DMS 273 treated with DMSO at 0.1 percent for 48 hours (cell line): ENCODE data around the gene BMPR1B.

ENCODE experiments used
- DNase-seq: peaks from one replicate; lab custom pipeline; 2025; lab: John Stamatoyannopoulos, UW

The BMPR1B gene

DNA sequence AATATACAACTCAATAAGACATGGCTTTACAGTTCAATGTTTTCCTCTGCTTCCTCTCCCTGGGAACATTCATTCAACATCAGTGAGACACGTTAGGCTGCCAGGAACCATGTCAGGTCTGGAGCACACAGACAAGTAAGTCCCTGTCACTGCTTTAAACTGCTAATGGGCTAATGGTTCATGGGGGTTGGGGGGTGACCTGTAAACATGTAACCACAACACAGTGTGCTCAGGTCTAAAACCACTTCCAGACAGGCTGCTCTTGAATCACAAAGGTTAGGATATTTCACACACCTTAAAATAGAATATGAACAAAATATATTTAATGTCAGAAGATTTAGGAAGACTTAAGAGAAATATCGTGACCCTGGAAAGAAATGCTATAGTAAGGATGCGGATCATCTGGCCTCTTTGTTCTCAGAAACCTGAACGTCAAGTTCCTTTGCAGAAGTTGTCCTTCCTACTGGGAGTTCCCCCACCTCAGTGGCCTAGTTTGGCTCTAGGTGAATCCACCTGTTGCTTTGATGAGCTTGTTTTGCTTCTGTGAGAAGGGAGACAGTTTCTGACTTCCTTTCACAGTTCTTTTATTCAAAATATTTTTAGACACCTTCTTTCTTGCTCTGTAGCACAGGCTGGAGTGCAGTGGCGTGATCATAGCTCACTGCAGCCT lies 431.1 kb downstream of the BMPR1B start:
- DNase-seq: no peak

DNA sequence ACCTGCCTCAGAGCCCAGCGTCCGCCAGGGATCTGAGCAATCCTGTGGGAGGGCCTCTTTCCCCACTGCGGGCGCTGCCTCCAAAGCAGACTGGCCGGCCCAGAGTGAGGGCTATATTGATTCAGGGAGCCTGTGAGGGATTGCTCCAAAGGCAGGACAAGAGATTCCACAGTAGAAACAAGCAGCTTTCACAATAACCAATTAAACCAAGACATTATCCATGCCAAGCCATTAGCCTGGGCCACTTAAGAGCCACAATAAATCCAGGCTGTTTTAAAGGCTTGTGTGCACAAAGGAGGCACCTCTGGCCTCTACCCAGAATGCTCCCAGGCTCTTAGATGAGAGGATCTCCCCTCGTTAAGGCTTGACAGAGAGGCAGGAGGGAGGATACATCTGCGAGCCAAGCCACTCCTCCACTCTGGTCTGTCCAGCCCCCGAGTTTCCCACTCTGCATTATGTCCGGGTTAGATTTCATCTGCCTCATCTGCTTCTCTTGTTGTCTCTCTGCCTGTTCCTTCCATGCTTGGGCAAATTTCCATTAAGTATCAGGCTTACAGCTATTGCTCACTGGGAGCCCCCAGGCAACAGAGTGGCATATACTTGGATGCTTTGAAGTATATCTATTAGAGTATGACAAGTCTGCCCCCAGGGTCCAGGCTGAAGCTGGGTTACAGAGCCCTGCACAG lies 433.1 kb downstream of the BMPR1B start:
- DNase-seq: no peak

DNA sequence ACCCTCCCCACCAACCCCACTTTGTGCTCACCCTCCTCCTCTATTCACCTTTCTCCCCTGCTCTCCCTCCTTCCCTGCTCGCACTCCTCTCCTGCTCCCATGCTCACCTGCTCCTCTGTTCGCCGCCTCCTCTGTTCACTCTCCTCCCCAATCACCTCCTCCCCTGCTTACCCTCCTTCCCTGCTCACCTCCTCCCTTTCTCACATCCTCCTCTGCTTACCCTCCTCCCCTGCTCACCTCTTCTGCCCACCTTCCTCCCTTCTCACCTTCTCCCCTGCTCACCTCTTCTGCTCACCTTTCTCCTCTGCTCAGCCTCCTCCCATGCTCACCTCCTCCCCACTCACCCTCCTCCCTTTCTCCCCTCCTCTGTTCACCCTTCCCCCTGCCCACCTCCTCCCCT lies 433.8 kb downstream of the BMPR1B start:
- no peak for DNase-seq

DNA sequence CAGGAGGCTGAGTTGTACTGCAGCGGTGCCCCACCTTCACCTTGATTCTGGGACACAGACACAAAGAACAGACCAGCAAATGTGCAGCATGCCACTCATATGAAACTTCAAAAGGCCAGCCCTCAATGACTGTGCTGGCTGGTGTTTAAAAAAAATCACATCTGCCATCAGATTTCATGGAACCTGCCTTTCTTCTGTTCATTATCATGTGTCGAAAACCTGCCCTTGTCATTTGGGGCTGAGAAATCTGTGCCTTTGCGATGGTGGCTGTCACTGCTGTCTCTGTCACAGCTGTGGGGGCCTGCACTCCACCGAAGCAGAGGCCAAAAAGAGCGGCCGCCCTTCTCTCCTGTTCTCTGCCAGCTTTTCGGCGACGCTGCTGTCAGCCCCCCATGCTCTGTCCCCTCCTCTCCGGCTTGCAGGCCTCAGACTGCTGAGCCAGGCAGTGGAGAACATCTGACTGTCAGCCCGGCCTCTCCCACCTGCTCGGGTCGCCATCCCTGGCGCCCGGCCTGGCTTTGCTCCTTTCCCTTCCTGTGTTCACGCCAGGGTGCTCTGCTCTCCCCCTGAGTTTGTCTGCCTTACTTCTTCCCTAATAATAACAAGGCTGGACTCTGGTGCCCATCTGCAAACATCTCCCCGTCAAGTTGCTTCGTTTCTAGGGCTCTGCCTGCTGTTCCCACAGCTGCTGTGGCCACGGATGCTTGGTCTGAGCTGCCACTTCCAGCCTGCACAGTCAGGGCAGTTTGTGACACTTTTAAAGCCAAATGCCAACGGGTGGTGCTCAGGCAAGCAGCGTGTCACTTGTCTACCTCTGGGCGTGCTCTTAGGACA lies 435.9 kb downstream of the BMPR1B start:
- no peak for DNase-seq

DNA sequence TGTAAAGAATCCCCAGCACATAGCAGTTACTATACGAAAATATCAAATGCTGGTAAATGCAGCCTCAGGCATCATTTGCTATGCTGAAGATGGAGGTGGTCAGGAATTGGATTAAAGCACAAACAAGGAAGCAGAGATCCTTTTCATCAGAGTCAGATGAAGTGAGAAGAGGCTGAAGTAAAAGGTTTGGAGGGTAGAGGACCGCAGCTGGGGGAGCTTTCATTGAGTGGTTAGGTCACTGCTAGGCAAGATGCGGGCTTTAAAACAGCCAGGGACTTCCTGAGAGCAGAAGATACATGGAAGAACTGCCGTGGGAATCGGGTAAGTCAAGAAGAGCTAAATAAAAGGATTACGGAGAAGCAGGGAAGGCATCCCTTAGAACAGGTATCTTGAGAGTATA lies 439.6 kb downstream of the BMPR1B start:
- DNase-seq: no peak

DNA sequence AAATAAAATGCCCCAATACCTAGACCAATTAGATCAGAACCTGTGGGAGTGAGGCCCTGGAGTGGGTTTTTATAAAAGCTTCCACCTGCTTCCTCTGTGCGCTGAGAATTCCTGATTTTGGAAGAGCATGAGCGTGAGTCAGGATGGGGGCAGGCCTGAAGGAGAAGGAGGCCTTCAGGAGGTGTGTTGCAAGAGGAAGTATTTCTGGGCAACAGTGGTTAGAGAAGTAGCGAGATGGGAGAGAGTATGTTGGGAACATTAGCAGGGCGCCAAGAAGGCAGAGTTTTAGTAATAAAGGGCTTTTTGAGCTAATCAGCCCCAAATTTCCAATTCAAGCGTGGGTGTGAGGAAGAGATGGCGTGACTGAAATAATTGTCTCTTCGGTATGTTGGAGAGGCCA lies 441.2 kb downstream of the BMPR1B start:
- DNase-seq: no peak

DNA sequence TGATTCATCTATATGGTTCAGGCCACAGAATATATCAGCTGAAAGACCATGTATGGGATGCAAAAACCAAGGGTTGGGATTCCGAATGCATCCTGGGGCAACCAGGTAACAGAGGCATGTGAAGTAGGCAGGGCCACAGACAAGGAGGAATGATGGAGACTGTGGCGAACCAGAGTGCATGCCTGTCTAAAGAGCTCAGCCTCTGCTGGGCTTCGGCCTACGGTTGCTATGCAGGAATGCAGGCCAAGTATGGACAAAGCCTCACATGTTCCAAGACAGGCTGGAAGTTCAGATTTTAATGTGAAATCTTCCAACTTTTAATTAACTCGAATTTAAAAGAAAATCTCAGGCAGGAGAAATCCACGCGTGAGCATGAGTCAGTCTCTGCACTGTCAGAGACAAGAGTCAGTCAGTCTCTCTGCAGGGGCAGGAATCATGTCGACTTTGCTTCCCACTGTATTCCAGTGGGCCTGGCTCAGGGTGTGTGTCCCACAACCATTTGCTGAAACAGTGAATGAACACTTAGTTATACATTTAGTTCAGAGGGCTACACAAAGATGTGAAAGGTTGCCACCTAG lies 446.6 kb downstream of the BMPR1B start:
- DNase-seq: no peak

DNA sequence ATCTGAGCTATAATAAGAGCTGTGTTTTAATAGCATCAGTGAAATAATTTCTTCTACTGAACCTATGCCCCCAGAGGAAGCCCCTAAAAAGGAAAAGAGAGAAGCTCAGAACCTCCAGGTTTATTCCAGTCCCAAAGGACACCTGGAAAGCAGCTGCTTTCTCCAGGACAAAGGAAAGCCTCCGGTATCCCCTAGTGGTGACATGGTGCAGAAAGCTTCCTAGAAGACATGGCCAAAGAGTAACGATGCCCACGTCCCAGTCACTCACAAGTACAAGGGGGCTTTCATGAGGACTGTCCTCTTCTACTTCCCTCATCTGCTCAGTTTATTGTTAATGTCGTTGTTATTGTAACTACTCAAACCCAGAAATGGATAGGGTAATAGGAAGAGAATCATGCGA lies 447.1 kb downstream of the BMPR1B start:
- no peak for DNase-seq
